Stomach (tissue), 4 donors: Measurements from ENCODE around the gene EIF4G3.

Experiments used
- CTCF ChIP-seq, 7 experiments: fragments of 450-650 bp in 4 of 7; fragments of 200-600 bp in 3 of 7; sonication (generic) in 3 of 7; IDR thresholded peaks; one replicate each; pipeline ENCODE4 v1.5.1; 2016 to 2019; ENCODE audit warnings: antibody characterized with exemption in 7 of 7, control low read depth in 2 of 7, mild to moderate bottlenecking in 1 of 7
- EP300 ChIP-seq: sonication (generic); formaldehyde crosslinking; IDR thresholded peaks from one replicate; pipeline ENCODE4 v1.6.1; 2017; ENCODE audit warnings: antibody characterized with exemption
- POLR2A ChIP-seq, 4 donors: fragments of 450-650 bp; IDR thresholded peaks; one replicate each; pipeline ENCODE4 v1.6.1; 2016; ENCODE audit warnings: antibody characterized with exemption in 4 of 4, control low read depth in 2 of 4, mild to moderate bottlenecking in 1 of 4, moderate library complexity in 1 of 4
- POLR2AphosphoS5 ChIP-seq, 3 donors: sonication (generic); formaldehyde crosslinking; IDR thresholded peaks; one replicate each; pipeline ENCODE4 v1.6.1; 2016; ENCODE audit warnings: antibody characterized with exemption in 3 of 3

GRCh38 chr1:20974951-20975350 lies 201.7 kb downstream of the EIF4G3 start:
- no peak for TF ChIP-seq CTCF (IDR thresholded peaks at IDR 0.05)
- no peak for TF ChIP-seq EP300
- TF ChIP-seq POLR2A (IDR thresholded peaks at IDR 0.05), result no peak
- TF ChIP-seq POLR2AphosphoS5 (IDR thresholded peaks at IDR 0.05), result no peak
